ENCODE results near the gene CSPG5. TPM values are rescaled to one million over a fixed set of nuclear protein-coding genes. Genes with fewer than 3 reads are reported as not detected.

The CSPG5 gene
- total RNA-seq, 4 donors from 2014 or later, result 0.54 to 1.8 (median 0.68) TPM

DNA sequence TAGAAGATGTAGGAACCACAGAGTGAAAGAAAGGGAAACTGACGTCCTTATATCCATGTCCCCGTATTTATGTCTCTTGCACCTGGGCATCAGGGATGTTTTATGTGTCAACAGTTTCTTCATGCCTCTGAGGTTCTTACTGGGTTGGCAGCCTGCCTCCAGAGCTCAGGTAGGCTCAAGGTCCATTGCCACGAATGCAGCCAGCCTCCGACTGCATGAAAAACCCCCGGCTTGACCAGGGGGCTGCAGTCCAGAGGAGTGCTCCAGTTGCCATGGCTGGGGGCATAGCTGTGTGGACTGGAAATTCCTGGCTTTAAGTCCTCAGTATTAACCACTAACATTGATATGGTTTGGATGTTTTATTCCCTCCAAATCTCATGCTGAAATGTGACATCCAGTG is 2.8 kb upstream of the CSPG5 start:
- Histone ChIP-seq H3K9me3 (no peaks in the 10 kb centered on the region), H3K27ac (no peak overlapping the region), H3K36me3 (peaks cover 0 to 3% of the 10 kb centered on the region in 2 donors), H3K4me1 (peaks cover 7 to 15% of the 10 kb centered on the region in 2 donors), H3K4me3 (replicated peaks in 1 of 3) (no peak overlapping the region), H3K27me3 (no peaks in the 10 kb centered on the region)
- TF ChIP-seq, protein P1, sequence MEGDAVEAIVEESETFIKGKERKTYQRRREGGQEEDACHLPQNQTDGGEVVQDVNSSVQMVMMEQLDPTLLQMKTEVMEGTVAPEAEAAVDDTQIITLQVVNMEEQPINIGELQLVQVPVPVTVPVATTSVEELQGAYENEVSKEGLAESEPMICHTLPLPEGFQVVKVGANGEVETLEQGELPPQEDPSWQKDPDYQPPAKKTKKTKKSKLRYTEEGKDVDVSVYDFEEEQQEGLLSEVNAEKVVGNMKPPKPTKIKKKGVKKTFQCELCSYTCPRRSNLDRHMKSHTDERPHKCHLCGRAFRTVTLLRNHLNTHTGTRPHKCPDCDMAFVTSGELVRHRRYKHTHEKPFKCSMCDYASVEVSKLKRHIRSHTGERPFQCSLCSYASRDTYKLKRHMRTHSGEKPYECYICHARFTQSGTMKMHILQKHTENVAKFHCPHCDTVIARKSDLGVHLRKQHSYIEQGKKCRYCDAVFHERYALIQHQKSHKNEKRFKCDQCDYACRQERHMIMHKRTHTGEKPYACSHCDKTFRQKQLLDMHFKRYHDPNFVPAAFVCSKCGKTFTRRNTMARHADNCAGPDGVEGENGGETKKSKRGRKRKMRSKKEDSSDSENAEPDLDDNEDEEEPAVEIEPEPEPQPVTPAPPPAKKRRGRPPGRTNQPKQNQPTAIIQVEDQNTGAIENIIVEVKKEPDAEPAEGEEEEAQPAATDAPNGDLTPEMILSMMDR (IDR thresholded peaks at IDR 0.05), result no peak
- TF ChIP-seq POLR2A (IDR thresholded peaks at IDR 0.05), result no peak
- 67% methylated on average over 5 of the region's 5 CpGs for WGBS, 2 donors
- intact Hi-C loops (cut with DNase I), result no loop called here
- peak in 1 of 2 donors; percentile 14 for DNase-seq

DNA sequence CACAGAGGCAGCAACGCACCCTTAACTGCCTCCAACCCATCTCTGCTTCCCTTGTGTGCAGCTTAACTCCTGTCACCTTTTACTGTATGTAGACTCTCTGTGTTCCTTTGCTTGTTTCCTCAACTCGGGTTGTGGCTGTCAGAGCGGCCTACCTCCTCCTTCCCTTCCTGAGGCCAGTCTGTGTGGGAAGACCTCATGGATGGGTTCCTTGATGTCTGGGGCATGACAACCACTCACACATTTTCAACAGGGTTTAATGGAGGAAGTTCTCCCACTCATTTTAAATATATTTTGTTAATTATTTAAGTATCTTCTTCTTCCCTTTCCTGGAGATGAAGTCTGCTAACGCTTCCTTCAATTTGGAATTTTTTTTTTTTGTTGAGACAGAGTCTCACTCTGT is 1.8 kb upstream of the CSPG5 start:
- Histone ChIP-seq H3K4me1 (peaks cover 7 to 15% of the 10 kb centered on the region in 2 donors), H3K9me3 (no peaks in the 10 kb centered on the region), H3K27ac (no peak overlapping the region), H3K4me3 (replicated peaks in 1 of 3) (no peak overlapping the region), H3K36me3 (peaks cover 0 to 3% of the 10 kb centered on the region in 2 donors), H3K27me3 (no peaks in the 10 kb centered on the region)
- TF ChIP-seq, protein P1 (IDR thresholded peaks at IDR 0.05), result no peak
- TF ChIP-seq POLR2A (IDR thresholded peaks at IDR 0.05), result no peak
- DNase-seq, result no peak
- WGBS, 2 donors, result 69 to 70% methylated on average over 4 of the region's 4 CpGs
- intact Hi-C loops (cut with DNase I), result no loop called here

DNA sequence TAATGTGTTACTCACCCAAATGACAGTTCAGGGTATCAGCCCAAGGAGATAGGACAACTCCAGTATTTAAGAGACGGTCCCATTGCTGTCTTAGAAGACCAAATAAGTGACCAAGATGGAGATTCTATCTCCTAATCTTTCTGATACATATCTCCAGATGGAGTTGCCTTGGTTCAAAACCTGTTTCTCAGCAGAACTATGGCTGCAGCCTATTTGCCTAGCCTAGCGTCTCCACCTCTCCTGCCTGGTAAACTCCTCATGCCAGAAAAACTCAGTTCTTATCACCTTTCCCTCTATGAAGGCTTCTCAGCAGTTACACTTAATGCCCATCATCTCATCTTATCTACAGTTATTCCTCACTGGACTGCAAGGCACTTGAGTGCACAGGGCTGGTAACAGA is 1.2 kb upstream of the CSPG5 start:
- Histone ChIP-seq H3K27me3 (no peaks in the 10 kb centered on the region), H3K9me3 (no peaks in the 10 kb centered on the region), H3K4me3 (replicated peaks in 1 of 3) (no peak overlapping the region), H3K36me3 (no peaks in the 10 kb centered on the region), H3K4me1 (peaks cover 7 to 15% of the 10 kb centered on the region in 2 donors), H3K27ac (no peak overlapping the region)
- no peak for DNase-seq
- TF ChIP-seq POLR2A (IDR thresholded peaks at IDR 0.05), result no peak
- TF ChIP-seq, protein P1 (IDR thresholded peaks at IDR 0.05), result no peak
- WGBS, 2 donors, result 73 to 84% methylated on average over 2 of the region's 2 CpGs
- intact Hi-C loops (cut with DNase I), result no loop called here

DNA sequence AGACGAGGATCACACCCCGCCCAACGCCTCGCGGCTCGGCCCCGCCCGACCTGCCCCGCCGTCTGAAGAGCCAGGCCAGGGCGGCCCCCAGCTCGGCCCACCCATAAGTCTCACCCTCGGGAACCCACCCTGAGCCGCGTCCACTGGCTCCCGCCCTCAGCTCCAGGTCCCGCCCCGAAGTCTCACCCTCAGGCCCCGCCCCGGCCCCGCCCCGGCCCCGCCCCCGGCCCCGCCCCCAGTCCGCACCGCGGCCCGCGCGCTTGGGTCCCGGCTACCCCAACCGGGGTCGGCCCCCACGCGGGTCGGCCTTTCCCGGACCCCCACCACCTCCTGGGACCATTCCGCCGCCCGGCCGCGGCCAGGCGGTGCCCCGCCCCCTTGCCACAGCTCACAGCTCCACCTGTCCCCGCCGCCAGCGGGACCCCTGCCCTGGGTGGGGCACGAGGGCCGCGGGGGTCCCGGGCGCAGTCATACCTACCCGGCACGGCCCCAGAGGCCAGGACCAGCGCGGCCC is 489 bp downstream of the CSPG5 start:
- intact Hi-C loops (cut with DNase I), result no loop called here
- WGBS, 2 donors, result 0 to 20% methylated on average over 1 to 6 of the region's 57 CpGs
- DNase-seq, result peak; percentile 13 to 21

DNA sequence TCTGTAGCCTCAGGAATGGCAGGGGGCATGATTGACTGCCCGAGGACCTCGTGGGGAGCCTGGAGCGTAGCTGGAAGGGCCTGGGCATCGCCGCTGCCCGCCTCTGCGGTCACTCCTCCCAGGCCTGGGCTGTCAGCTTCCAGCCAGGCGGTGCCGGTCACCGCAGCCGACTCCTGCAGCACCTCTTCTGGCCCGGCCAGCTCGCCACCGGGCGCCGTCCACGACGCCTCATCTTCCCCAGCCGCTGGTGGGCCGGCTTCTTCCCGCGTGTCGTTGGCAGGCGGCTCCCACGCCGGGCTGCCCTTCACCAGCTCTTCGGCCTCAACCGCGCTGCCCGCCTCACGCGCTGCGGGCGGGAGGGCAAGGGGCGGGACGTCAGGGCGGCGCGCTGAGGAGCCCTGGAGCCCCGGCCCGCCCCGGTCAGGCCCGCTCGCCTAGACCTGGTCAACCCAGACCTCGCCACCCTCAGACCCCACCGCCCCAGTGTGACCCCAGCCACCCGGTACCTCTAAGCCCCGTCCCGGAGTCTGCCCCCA is 1.0 kb downstream of the CSPG5 start:
- H3K9me3 ChIP-seq, result no peaks in the 10 kb centered on the region
- no peaks in the 10 kb centered on the region for H3K27me3 ChIP-seq
- H3K27ac ChIP-seq, result no peak overlapping the region
- 10 to 18% methylated on average over 2 to 34 of the region's 49 CpGs for WGBS, 2 donors
- TF ChIP-seq, protein P1 (IDR thresholded peaks at IDR 0.05), result no peak
- no peak for TF ChIP-seq POLR2A (IDR thresholded peaks at IDR 0.05)
- peak overlapping the region in 1 of 3 donors; percentile 60 for H3K4me3 ChIP-seq (replicated peaks in 1 of 3)
- intact Hi-C loops (cut with DNase I), result no loop called here
- peak; percentile 25 to 26 for DNase-seq
- no peaks in the 10 kb centered on the region for H3K36me3 ChIP-seq
- H3K4me1 ChIP-seq, result peaks cover 7 to 15% of the 10 kb centered on the region in 2 donors

More for the DNA sequence above, 489 bp downstream of the CSPG5 start:
- Histone ChIP-seq H3K4me1 (peaks cover 7 to 15% of the 10 kb centered on the region in 2 donors), H3K27ac (no peak overlapping the region), H3K9me3 (no peaks in the 10 kb centered on the region), H3K27me3 (no peaks in the 10 kb centered on the region), H3K4me3 (replicated peaks in 1 of 3) (peak overlapping the region in 2 of 3 donors; percentile 22 to 60), H3K36me3 (no peaks in the 10 kb centered on the region)
- TF ChIP-seq, protein P1 (IDR thresholded peaks at IDR 0.05), result no peak
- TF ChIP-seq POLR2A (IDR thresholded peaks at IDR 0.05), result no peak
